Measurements from ENCODE around the gene TBX19. TPM values are rescaled to one million over a fixed set of nuclear protein-coding genes. Genes with fewer than 3 reads are reported as not detected.

TBX19 gene
- total RNA-seq, 1 donor from 2014 or later, result 0.31 TPM

GRCh38 chr1:168281603-168282325 lies 1.1 kb downstream of the TBX19 start:
- DNase-seq, result no peak

DNA sequence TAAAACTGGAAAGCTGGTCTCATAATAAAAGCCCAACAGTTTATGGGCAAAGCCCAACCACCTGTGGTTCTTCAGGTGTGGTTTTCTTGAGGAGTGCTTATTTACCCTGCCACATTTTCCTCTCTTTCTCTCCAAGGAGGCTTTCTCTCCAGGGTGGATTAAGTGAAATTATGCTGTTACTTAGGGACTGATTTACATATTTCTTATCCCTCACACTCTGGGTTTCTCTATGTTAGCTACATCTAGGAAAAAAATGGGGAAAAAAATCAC lies 4.8 kb downstream of the TBX19 start:
- no peak for DNase-seq

DNA sequence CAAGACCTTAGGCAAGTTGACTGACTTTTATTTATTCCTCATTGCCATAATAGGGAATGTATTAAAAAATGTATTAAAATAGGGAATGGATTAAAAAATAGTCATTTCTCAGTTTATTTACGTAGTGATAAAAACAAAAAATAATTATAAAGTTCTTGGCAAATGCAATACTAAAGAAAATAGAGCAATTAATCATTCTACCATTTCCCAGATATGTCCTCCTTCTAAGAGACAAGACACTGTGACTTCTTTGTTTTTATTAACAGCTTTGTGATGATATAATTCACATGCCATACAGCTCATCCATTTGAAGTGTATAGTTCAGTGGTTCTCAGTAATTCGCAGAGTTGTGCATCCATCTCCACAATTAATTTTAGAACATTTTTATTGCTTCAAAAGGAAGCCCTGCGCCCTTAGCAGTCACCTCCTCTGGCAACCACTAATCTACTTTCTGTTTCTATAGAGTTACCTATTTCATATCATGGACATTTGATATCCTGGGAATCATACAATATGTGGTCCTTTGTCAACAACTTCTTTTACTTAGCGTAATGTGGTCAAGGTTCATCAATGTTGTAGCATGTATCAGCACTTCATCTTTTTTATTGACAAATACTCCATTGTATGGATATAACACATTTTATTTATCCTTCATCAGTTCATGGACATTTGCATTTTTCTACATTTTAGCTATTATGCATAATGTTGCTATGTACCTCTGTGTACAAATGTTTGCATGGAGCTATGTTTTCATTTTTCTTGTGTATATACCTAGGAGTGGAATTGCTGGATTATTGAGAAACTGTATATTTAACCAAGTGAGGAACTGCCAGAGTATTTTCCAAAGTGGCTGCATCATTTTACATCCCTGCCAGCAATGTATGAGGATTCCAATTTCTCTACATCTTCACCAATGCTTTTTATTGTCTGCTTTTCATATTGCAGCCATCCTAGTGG lies 5.6 kb downstream of the TBX19 start:
- no peak for DNase-seq

DNA sequence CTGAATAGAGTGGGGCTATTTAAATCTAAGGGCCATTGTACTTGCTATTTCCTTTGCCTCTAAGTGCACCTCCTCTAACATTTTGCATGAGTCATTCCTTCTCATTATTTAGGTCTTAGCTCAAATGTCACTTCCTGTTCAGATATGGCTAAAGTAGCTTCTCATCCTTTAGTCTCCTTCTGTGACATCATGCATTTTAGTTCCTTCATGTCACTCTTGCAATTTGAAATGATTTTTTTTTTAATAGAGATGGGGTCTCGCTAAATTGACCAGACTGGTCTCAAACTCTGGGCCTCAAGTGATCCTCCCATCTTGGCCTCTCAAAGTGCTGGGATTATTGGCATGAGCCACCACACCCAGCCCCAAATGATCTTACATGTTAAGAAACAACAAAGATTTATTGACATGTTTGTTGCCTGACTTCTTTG lies 6.6 kb downstream of the TBX19 start:
- no peak for DNase-seq

DNA sequence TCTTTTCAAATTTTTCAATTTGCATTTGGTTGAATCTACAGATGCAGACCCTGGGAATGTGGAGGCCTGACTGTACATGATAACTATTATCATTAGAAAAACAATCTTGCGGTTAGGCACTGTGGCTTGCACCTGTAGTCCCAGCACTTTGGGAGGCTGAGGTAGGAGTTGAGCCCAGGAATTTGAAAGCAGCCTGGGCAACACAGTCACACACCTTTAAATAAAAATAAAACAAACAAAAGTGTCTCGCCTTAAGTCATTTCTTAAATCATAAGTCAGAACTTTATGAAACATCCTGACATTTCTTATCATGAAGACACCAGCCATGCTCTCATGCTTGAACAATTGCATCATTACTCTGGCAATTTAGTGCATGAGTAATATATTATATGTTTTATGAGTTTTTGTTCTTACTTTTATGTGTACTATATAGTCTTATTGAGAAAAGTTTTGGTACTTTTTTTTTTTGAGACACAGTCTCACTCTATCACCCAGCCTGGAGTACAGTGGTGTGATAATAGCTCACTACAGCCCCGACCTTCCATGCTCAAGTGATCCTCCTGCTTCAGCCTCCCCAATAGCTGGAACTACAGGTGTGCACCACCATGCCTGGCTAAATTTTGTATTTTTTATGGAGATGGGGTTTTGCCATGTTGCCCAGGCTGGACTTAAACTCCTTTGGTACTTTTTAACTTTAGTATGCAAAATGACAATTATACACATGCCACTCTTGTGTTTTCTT lies 7.8 kb downstream of the TBX19 start:
- no peak for DNase-seq

DNA sequence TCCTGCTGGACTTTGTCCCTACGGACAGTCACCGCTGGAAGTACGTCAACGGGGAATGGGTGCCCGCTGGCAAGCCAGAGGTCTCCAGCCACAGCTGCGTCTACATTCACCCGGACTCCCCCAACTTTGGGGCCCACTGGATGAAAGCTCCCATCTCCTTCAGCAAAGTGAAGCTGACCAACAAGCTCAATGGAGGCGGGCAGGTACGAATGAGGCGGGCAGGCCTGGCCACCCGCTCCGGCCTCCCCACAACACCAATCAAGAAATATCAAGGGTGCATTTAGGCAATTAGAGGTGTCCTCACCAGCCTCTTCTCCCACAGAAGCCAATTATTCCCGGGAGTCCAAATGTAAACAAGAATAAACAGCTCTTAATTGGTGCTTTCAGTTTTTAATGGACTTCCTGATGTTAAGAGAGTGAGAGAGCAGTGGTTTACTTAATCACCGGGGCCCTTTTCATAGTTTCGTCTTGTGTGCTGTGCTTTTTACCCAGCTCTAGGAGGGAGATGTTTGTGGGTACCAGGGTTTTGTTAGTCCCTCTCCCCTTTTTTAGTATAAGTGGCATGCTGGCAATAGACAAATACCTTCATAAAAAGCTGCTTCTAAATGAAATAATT lies 10.7 kb downstream of the TBX19 start:
- no peak for DNase-seq

DNA sequence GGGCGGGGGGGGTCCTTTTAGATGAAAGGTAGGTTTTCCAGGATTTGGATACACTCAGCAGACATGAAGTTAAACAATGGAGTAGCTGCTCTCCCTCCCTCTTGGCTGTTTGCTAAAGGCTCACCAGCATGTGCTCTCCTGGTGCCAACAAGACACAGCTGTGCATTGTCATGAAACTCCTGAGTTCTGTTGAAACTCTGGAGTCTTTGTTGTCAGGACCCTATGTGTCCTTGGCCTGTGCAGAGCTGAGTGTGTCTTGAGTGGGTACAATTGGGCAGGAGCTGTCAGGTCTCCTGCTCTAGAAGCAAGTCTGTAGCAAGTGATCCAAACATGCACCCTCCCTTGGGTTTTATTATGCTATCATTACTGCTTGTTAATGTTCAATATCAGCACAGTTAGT lies 12.7 kb downstream of the TBX19 start:
- DNase-seq, result no peak

DNA sequence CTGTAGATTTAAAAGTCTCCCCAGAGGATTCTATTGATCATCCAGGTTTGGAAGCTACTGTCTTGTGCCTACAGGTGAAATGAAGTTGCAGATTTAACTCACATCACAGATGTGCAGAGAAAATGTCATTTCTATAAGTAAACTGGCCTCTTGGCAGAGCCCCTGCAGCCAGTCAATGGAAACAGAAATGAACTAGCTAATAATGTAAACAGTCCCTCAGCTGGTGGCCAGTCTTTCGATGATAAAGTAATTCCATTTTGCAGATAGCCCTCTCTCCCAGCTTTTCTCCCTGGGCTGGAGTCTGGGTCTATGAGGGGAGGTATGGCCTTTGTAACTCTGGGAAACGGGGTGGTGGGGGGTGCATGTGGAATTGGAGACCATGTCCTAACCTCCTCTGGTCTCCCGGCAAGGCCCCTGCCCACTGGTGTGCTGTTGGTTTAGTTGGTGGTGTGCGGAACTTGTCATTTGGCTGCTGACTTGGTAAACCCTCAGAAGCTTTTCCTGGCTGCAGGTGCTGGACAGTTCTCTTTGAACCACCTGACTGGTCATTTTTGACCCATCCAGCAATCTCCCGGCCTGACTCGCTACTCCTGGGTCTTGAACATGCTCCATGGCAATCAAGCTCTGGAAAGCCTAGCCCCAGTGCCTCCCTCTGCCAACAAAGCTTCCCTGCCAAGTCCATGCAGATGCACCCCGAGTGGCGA lies 14.9 kb downstream of the TBX19 start:
- DNase-seq, result no peak

DNA sequence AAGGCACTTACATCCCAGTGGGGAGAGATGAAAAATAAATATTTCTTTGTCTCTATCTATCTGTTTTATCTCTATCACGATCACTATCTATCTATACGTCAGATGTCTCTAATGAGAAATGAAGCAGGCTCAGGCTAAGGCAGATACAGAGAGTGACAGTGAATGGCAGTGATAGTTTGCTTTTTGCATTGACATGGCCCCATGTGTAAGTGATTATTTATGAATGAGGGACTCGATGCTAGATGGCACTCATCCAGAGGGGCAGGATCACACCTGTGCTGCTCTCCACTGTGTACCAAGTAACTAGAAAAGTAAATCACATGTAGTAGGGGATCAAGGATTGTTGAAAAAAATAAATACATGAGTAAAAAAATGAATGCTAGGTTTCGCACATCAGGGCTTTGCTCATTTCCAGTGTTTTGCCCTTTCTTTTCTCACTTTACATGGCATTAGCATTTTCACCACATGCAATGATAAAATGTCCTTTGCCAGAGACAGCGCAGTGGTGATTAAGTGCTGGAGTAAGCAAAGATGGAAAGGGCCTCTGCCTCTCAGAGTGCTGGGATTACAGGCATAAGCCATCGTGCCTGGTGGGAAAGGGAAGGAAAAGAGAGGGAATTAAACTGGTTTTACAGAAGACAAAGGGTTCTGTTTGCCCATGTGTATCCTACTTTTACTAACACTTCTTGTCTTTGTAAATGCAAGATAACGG lies 16.5 kb downstream of the TBX19 start:
- no peak for DNase-seq

DNA sequence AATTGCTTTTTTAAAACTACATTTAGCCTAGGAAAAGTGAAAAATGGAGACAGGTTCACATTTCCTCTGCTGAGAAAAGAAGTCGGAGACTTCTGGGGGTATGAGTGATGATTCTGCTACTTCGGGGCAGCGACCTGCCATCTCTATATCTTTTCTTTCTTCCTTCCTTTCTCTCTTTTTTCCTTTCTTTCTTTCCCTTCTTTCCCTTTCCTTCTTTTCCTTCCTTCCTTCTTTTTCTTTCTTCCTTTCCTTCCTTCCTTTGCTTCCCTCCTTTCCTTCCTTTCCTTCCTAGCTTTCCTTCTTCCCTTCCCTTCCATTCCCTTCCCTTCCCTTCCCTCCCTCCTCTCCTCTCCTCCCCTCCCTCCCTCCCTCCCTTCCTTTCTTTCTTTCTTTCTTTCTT lies 17.8 kb downstream of the TBX19 start:
- no peak for DNase-seq

DNA sequence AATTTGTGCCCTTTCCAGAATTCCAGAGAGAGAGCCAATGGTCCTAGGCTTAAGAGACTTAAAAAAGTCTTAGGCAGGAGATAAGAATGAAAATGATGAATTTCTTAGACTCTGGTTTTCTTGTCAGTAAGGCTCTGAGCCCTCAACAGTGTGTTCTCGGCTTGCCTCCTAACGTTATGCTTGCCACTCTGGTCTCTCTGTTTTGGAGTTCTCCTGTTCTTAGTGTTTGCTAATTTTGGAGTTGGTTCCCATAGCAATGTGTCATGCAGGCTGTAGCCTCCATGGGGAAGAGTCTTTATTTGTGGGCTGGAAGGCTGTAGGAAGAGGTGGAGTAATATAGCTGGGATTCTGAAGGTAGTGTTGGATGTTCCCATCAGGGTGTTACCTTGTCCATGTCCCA lies 19.9 kb downstream of the TBX19 start:
- DNase-seq, result no peak

GRCh38 chr1:168301664-168302320 lies 21.1 kb downstream of the TBX19 start:
- DNase-seq, result no peak

DNA sequence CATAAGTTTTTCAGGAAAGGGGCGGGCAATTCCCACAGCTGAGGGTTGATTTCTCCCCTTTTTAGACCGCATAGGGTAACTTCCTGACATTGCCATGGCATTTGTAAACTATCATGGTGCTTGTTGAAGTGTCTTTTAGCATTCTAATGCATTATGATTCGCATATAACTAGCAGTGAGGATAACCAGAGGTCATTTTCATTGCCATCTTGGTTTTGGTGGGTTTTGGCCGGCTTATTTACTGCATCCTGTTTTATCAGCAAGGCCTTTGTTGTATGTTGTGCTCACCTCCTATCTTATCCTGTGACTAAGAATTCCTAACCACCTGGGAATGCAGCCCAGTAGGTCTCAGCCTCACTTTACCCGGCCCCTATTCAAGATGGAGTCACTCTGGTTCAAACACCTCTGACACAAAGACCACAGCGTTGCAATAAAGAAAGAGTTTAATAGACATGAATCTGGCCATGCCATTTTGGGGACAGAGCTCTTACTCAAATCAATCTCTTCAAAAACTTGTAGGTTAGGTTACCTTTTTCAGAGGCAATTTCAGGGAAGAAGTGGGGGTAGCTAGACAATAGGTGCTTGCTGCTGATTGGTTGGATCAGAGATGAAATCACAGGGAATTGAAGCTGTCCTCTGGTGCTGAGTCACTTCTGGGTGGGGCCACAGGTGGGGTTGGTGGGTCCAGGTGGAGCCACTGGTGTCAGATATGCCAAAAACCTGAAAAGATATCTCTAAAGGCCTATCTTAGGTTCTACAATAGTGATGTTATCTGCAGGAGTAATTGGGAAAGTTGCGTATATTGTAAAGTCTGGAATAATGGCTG lies 23.3 kb downstream of the TBX19 start:
- no peak for DNase-seq

GRCh38 chr1:168304865-168305264 lies 24.2 kb downstream of the TBX19 start:
- no peak for DNase-seq

- DNase-seq, result no peak
These were observed 32.3 kb downstream of the TBX19 start for GRCh38 chr1:168312718-168313604.

GRCh38 chr1:168316142-168316541 lies 35.5 kb downstream of the TBX19 start:
- DNase-seq, result no peak

DNA sequence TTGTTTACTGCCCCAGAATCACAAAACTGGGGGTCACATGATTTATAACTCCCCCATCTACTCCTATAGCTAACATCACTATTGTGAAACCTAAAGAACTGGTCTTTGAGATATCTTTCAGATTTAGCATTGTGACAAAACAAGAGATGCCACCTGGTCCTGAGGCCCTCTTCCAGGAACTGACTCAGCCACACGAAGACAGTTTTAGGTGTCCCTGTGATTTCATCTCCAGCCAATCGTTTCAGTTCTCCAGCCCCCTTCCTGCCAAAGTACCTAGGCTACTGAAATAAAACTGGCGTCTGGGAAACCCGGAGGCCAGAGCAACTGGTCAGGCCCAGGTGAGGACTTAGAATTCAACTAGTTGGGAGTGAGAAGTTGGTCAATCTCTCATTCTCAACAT lies 36.6 kb downstream of the TBX19 start:
- DNase-seq, result no peak

GRCh38 chr1:168319691-168320090 lies 39.0 kb downstream of the TBX19 start:
- no peak for DNase-seq

- DNase-seq, result no peak
These were observed 39.5 kb downstream of the TBX19 start for GRCh38 chr1:168320149-168320548.

Measured in occipital lobe (tissue), 2 donors.